SU-DHL-6 (cell line): ENCODE results near the gene P3H2.

Source experiments
- H2AFZ ChIP-seq: fragments of 200-600 bp; sonication (generic); 2 replicates; pipeline ENCODE4 v1.6.1; 2014; ENCODE audit warnings: low read depth, mild to moderate bottlenecking, moderate library complexity, mixed read lengths, antibody characterized with exemption, low read length; ENCODE audit not compliant: severe bottlenecking
- H3F3A ChIP-seq: fragments of 200-600 bp; shearing (Covaris generic); 2 replicates; pipeline ENCODE4 v1.6.0; 2016; ENCODE audit warnings: antibody characterized with exemption, mild to moderate bottlenecking; ENCODE audit not compliant: insufficient read depth
- H3K27ac ChIP-seq: fragments of 200-600 bp; sonication (generic); 2 replicates; pipeline ENCODE4 v1.5.1; 2016; ENCODE audit warnings: low read depth, mild to moderate bottlenecking, low read length, moderate library complexity, mixed read lengths
- H3K27me3 ChIP-seq: fragments of 200-600 bp; sonication (generic), shearing (Covaris generic); 2 replicates; pipeline ENCODE4 v1.6.0; 2014; ENCODE audit warnings: mild to moderate bottlenecking, low read length
- H3K36me3 ChIP-seq: fragments of 200-600 bp; sonication (generic); 2 replicates; pipeline ENCODE4 v1.6.1; 2014; ENCODE audit warnings: mild to moderate bottlenecking, low read length, mixed read lengths
- H3K4me2 ChIP-seq: fragments of 300-600, 200-600 bp; shearing (Covaris generic), sonication (generic); 2 replicates; pipeline ENCODE4 v1.6.0; 2014; ENCODE audit warnings: low read length, low read depth, mild to moderate bottlenecking; ENCODE audit not compliant: poor library complexity, severe bottlenecking
- H3K4me3 ChIP-seq: fragments of 200-600 bp; sonication (generic); 2 replicates; pipeline ENCODE4 v1.5.1; 2014; ENCODE audit warnings: antibody characterized with exemption, low read length, mild to moderate bottlenecking, mixed read lengths; ENCODE audit not compliant: insufficient read depth, poor library complexity, severe bottlenecking
- H3K79me2 ChIP-seq: fragments of 200-600 bp; sonication (generic); 2 replicates; pipeline ENCODE4 v1.6.1; 2014; ENCODE audit warnings: mild to moderate bottlenecking, low read length, moderate library complexity; ENCODE audit not compliant: insufficient read depth
- H3K9ac ChIP-seq: fragments of 200-600 bp; sonication (generic); 2 replicates; pipeline ENCODE4 v1.7.0; 2014; ENCODE audit warnings: mild to moderate bottlenecking, low read length
- H3K9me2 ChIP-seq: fragments of 200-600 bp; sonication (generic); replicated peaks from 2 replicates; pipeline ENCODE4 v1.6.1; 2014; ENCODE audit warnings: low read length; ENCODE audit not compliant: insufficient read depth
- H3K9me3 ChIP-seq: fragments of 200-600 bp; sonication (generic); 2 replicates; pipeline ENCODE4 v1.6.1; 2014; ENCODE audit warnings: low read length, mixed read lengths; ENCODE audit not compliant: insufficient read depth
- H4K20me1 ChIP-seq: fragments of 200-600 bp; sonication (generic); 2 replicates; pipeline ENCODE4 v1.6.1; 2014; ENCODE audit warnings: low read depth, mild to moderate bottlenecking, antibody characterized with exemption, low read length, moderate library complexity, mixed read lengths
- EZH2phosphoT487 ChIP-seq: fragments of 200-600 bp; sonication (generic), shearing (Covaris generic); conservative IDR thresholded peaks from 2 replicates; pipeline ENCODE4 v1.6.1; 2018; ENCODE audit warnings: mild to moderate bottlenecking, antibody characterized with exemption, low read length, moderate library complexity, mixed read lengths
- TF ChIP-seq, protein P1 (sequence below): fragments of 200-600 bp; sonication (generic); IDR thresholded peaks from one replicate; pipeline ENCODE4 v1.5.1; 2017; ENCODE audit warnings: antibody characterized with exemption, mild to moderate bottlenecking, low read length, moderate library complexity; ENCODE audit not compliant: insufficient read depth, poor library complexity, severe bottlenecking

Gene P3H2

DNA sequence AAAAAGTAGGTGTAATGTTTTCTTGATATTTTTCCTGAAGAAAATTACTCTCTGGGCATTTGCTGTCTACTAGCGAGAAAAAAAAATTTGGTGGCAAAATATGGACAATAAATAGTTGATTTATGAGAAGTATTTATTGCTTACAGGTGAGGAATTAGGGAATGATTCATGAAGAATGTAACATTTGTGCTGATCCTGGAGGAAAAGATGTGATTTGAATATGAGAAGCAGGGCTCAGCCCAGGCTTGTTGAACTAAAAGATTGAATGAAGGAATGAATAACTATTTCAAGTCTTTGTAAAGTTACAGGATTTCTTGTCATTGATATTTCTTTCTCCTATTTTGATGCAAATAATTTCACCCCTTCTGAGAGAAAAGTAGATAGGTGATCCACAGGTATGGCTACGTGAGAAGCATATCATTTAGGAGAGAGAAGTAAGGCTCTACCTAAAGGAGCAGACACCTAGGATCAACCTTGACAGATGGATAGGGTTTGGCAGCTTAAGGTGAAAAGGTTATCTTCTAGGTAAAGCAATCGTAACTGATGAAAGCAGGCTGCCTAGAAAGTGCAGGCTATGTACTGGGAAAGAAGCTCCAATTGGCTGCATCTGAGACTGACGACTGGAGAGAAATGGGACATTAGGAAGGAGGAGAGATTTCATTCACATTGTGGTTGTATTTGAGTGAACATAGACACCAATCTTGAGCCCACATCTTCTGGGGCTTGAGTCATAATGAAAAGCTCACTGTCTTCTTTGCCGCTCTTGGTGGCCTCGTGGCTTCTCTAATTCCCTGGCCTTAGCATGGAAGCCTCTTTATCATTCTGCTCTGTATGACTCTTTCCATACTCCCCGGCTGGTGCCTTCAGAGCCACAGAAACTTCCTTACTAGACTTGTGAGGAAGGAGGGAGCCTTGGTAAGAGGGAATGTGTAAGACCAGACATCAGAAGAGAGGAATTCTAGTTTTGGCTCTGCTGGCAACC lies 106.5 kb downstream of the P3H2 start:
- Histone ChIP-seq H3K27me3 (no peaks in the 10 kb centered on the region), H3F3A (no peaks in the 10 kb centered on the region), H3K36me3 (no peaks in the 10 kb centered on the region), H3K79me2 (no peaks in the 10 kb centered on the region), H3K9me2 (no peaks in the 10 kb centered on the region), H3K27ac (no peak overlapping the region), H2AFZ (no peak overlapping the region), H3K9me3 (no peaks in the 10 kb centered on the region), H3K9ac (no peak overlapping the region), H3K4me2 (no peak overlapping the region), H3K4me3 (no peak overlapping the region), H4K20me1 (no peaks in the 10 kb centered on the region)
- TF ChIP-seq EZH2phosphoT487, result no peak
- TF ChIP-seq, protein P1, sequence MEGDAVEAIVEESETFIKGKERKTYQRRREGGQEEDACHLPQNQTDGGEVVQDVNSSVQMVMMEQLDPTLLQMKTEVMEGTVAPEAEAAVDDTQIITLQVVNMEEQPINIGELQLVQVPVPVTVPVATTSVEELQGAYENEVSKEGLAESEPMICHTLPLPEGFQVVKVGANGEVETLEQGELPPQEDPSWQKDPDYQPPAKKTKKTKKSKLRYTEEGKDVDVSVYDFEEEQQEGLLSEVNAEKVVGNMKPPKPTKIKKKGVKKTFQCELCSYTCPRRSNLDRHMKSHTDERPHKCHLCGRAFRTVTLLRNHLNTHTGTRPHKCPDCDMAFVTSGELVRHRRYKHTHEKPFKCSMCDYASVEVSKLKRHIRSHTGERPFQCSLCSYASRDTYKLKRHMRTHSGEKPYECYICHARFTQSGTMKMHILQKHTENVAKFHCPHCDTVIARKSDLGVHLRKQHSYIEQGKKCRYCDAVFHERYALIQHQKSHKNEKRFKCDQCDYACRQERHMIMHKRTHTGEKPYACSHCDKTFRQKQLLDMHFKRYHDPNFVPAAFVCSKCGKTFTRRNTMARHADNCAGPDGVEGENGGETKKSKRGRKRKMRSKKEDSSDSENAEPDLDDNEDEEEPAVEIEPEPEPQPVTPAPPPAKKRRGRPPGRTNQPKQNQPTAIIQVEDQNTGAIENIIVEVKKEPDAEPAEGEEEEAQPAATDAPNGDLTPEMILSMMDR, result no peak

- Histone ChIP-seq H4K20me1 (no peaks in the 10 kb centered on the region), H3F3A (no peaks in the 10 kb centered on the region), H3K36me3 (no peaks in the 10 kb centered on the region), H3K79me2 (no peaks in the 10 kb centered on the region), H2AFZ (no peak overlapping the region), H3K4me2 (no peak overlapping the region), H3K27me3 (no peaks in the 10 kb centered on the region), H3K9me3 (no peaks in the 10 kb centered on the region), H3K9ac (no peak overlapping the region), H3K9me2 (no peaks in the 10 kb centered on the region), H3K27ac (no peak overlapping the region), H3K4me3 (no peak overlapping the region)
- TF ChIP-seq, protein P1, result no peak
- no peak for TF ChIP-seq EZH2phosphoT487
These were observed 107.9 kb downstream of the P3H2 start for GRCh38 chr3:190012784-190013183.

- H3K9me2 ChIP-seq, result no peaks in the 10 kb centered on the region
- H3K9me3 ChIP-seq, result no peaks in the 10 kb centered on the region
- H3K4me3 ChIP-seq, result no peak overlapping the region
- no peaks in the 10 kb centered on the region for H4K20me1 ChIP-seq
- H3K4me2 ChIP-seq, result no peak overlapping the region
- no peak overlapping the region for H3K9ac ChIP-seq
- H3K27me3 ChIP-seq, result no peaks in the 10 kb centered on the region
- no peak overlapping the region for H3K27ac ChIP-seq
- no peaks in the 10 kb centered on the region for H3K79me2 ChIP-seq
- H3K36me3 ChIP-seq, result no peaks in the 10 kb centered on the region
- no peak overlapping the region for H2AFZ ChIP-seq
- TF ChIP-seq, protein P1, result no peak
- TF ChIP-seq EZH2phosphoT487, result no peak
- H3F3A ChIP-seq, result no peaks in the 10 kb centered on the region
These were observed 108.3 kb downstream of the P3H2 start for GRCh38 chr3:190012314-190012782.
